ENCODE results near the gene CCDC152. TPM values are rescaled to one million over a fixed set of nuclear protein-coding genes. Genes with fewer than 3 reads are reported as not detected.

Gene CCDC152
- total RNA-seq, 1 donor from 2014 or later = not detected

- Mint-ChIP-seq H3K9me3 (peaks cover 15% of the 10 kb centered on the region), H3K4me1 (no peaks in the 10 kb centered on the region), H3K36me3 (ENCODE audit: low read depth) (peaks cover 4% of the 10 kb centered on the region), H3K4me3 (no peak overlapping the region), H3K27me3 (ENCODE audit: low read depth) (no peaks in the 10 kb centered on the region), H3K27ac (ENCODE audit: unreplicated experiment) (no peak overlapping the region)
- no peak for DNase-seq (ENCODE audit: low read depth, low spot score)
- TF ChIP-seq CTCF (conservative IDR thresholded peaks at IDR 0.05) = no peak
Observed at GRCh38 chr5:42798284-42799240, 41.9 kb downstream of the CCDC152 start.

GRCh38 chr5:42799241-42799608 is 42.6 kb downstream of the CCDC152 start:
- H3K9me3 Mint-ChIP-seq = peaks cover 10% of the 10 kb centered on the region
- no peak for TF ChIP-seq CTCF (conservative IDR thresholded peaks at IDR 0.05)
- H3K27me3 Mint-ChIP-seq (ENCODE audit: low read depth) = no peaks in the 10 kb centered on the region

GRCh38 chr5:42799668-42800114 is 43.1 kb downstream of the CCDC152 start:
- Mint-ChIP-seq H3K9me3 (peaks cover 6% of the 10 kb centered on the region), H3K4me3 (no peak overlapping the region), H3K27me3 (ENCODE audit: low read depth) (no peaks in the 10 kb centered on the region), H3K4me1 (no peaks in the 10 kb centered on the region), H3K27ac (ENCODE audit: unreplicated experiment) (no peak overlapping the region), H3K36me3 (ENCODE audit: low read depth) (peaks cover 4% of the 10 kb centered on the region)
- no peak for DNase-seq (ENCODE audit: low read depth, low spot score)
- TF ChIP-seq CTCF (conservative IDR thresholded peaks at IDR 0.05) = no peak

More at GRCh38 chr5:42799241-42799608, 42.6 kb downstream of the CCDC152 start:
- DNase-seq (ENCODE audit: low read depth, low spot score) = no peak
- Mint-ChIP-seq H3K27ac (ENCODE audit: unreplicated experiment) (no peak overlapping the region), H3K4me1 (no peaks in the 10 kb centered on the region), H3K4me3 (no peak overlapping the region), H3K36me3 (ENCODE audit: low read depth) (peaks cover 4% of the 10 kb centered on the region)

- Mint-ChIP-seq H3K36me3 (ENCODE audit: low read depth) (peaks cover 4% of the 10 kb centered on the region), H3K4me1 (no peaks in the 10 kb centered on the region), H3K4me3 (no peak overlapping the region), H3K27ac (ENCODE audit: unreplicated experiment) (no peak overlapping the region), H3K27me3 (ENCODE audit: low read depth) (no peaks in the 10 kb centered on the region), H3K9me3 (peaks cover 6% of the 10 kb centered on the region)
- no peak for TF ChIP-seq CTCF (conservative IDR thresholded peaks at IDR 0.05)
- no peak for DNase-seq (ENCODE audit: low read depth, low spot score)
Observed at GRCh38 chr5:42800748-42801330, 44.2 kb downstream of the CCDC152 start.

GRCh38 chr5:42801516-42802166 is 45.0 kb downstream of the CCDC152 start:
- no peak overlapping the region for H3K27ac Mint-ChIP-seq (ENCODE audit: unreplicated experiment)
- H3K4me3 Mint-ChIP-seq = no peak overlapping the region
- TF ChIP-seq CTCF (conservative IDR thresholded peaks at IDR 0.05) = no peak
- peaks cover 6% of the 10 kb centered on the region for H3K9me3 Mint-ChIP-seq
- DNase-seq (ENCODE audit: low read depth, low spot score) = no peak
- H3K36me3 Mint-ChIP-seq (ENCODE audit: low read depth) = peaks cover 4% of the 10 kb centered on the region
- no peaks in the 10 kb centered on the region for H3K4me1 Mint-ChIP-seq
- no peaks in the 10 kb centered on the region for H3K27me3 Mint-ChIP-seq (ENCODE audit: low read depth)

Data from neural crest cell (in vitro differentiated cells).